ENCODE data around the gene ZWILCH.

GRCh38 chr15:66587749-66588148 lies 82.6 kb downstream of the ZWILCH start:
- TF ChIP-seq CTCF (conservative IDR thresholded peaks at IDR 0.05; ENCODE audit: low read length) (no peak), EZH2phosphoT487 (IDR thresholded peaks at IDR 0.05; ENCODE audit: borderline replicate concordance) (no peak)

Measured in Loucy (cell line).